ENCODE results near the gene MCC.

MCC gene

GRCh38 chr5:113091622-113092021 lies 396.6 kb downstream of the MCC start:
- ATAC-seq = no peak
- TF ChIP-seq PATZ1 (CRISPR knock-in tag; IDR thresholded peaks at IDR 0.05; ENCODE audit: borderline replicate concordance) (no peak), RARB (CRISPR knock-in tag; IDR thresholded peaks at IDR 0.05) (no peak), ZNF70 (CRISPR knock-in tag; IDR thresholded peaks at IDR 0.05) (no peak)

- TF ChIP-seq CREB5 (CRISPR knock-in tag; IDR thresholded peaks at IDR 0.05; ENCODE audit: low read depth) (no peak), SNAI2 (CRISPR knock-in tag; IDR thresholded peaks at IDR 0.05) (no peak), ZFP3 (CRISPR knock-in tag; IDR thresholded peaks at IDR 0.05) (no peak), GLIS3 (CRISPR knock-in tag; IDR thresholded peaks at IDR 0.05) (no peak), TSHZ2 (CRISPR knock-in tag; IDR thresholded peaks at IDR 0.05) (no peak)
- peak; percentile 49 for ATAC-seq
Measured at GRCh38 chr5:113090336-113091106, 397.7 kb downstream of the MCC start.

- ATAC-seq = no peak
- TF ChIP-seq ZNF70 (CRISPR knock-in tag; IDR thresholded peaks at IDR 0.05) (no peak), ESRRG (CRISPR knock-in tag; IDR thresholded peaks at IDR 0.05) (no peak), OSR1 (CRISPR knock-in tag; IDR thresholded peaks at IDR 0.05) (no peak), ARNTL (CRISPR knock-in tag; IDR thresholded peaks at IDR 0.05; ENCODE audit: borderline replicate concordance, low read depth) (no peak), RARB (CRISPR knock-in tag; IDR thresholded peaks at IDR 0.05) (no peak), ZNF8 (CRISPR knock-in tag; IDR thresholded peaks at IDR 0.05) (no peak), PPARA (CRISPR knock-in tag; IDR thresholded peaks at IDR 0.05; ENCODE audit: borderline replicate concordance) (no peak), ZFP30 (CRISPR knock-in tag; IDR thresholded peaks at IDR 0.05) (no peak), ZC3H10 (CRISPR knock-in tag; IDR thresholded peaks at IDR 0.05) (no peak), CSDC2 (CRISPR knock-in tag; IDR thresholded peaks at IDR 0.05) (no peak), PATZ1 (CRISPR knock-in tag; IDR thresholded peaks at IDR 0.05; ENCODE audit: borderline replicate concordance) (no peak), ISL1 (CRISPR knock-in tag; IDR thresholded peaks at IDR 0.05) (no peak), TSHZ2 (CRISPR knock-in tag; IDR thresholded peaks at IDR 0.05) (no peak), CREB5 (CRISPR knock-in tag; IDR thresholded peaks at IDR 0.05; ENCODE audit: low read depth) (no peak), SNAI2 (CRISPR knock-in tag; IDR thresholded peaks at IDR 0.05) (no peak), BACH2 (CRISPR knock-in tag; IDR thresholded peaks at IDR 0.05; ENCODE audit: borderline replicate concordance) (no peak), TOX (CRISPR knock-in tag; IDR thresholded peaks at IDR 0.05; ENCODE audit: borderline replicate concordance) (no peak), POU6F1 (CRISPR knock-in tag; IDR thresholded peaks at IDR 0.05; ENCODE audit: borderline replicate concordance, low read depth) (no peak), ZFP3 (CRISPR knock-in tag; IDR thresholded peaks at IDR 0.05) (no peak)
Measured at GRCh38 chr5:113089653-113090335, 398.5 kb downstream of the MCC start.
